ENCODE measurements around the gene RNF151. TPM values are rescaled to one million over a fixed set of nuclear protein-coding genes. Genes with fewer than 3 reads are reported as not detected.

The RNF151 gene
- total RNA-seq, 1 donor from 2014 or later: not detected

GRCh38 chr16:1981398-1981836, 14.8 kb downstream of the RNF151 start, which contains the start of gene NOXO1:
TSS of gene NOXO1 (minus strand) at chr16:1981469. CDS start at chr16:1981179, 290 bp downstream.
- H3K27ac Mint-ChIP-seq (ENCODE audit: unreplicated experiment): no peak within 1 kb of the TSS
- peaks cover 14% of the 10 kb centered on the region for H3K4me1 Mint-ChIP-seq (ENCODE audit: unreplicated experiment)
- TF ChIP-seq CTCF (IDR thresholded peaks at IDR 0.05; ENCODE audit: unreplicated experiment): no peak
- no peak for DNase-seq (ENCODE audit: low spot score)
- H3K4me3 Mint-ChIP-seq (ENCODE audit: unreplicated experiment): no peak within 1 kb of the TSS
- H3K36me3 Mint-ChIP-seq (ENCODE audit: low read depth, unreplicated experiment): peaks cover 1% of the 10 kb centered on the region
- no peaks in the 10 kb centered on the region for H3K9me3 Mint-ChIP-seq (ENCODE audit: unreplicated experiment)
- peaks cover 28% of the 10 kb centered on the region for H3K27me3 Mint-ChIP-seq (ENCODE audit: unreplicated experiment)

GRCh38 chr16:1982013-1982433, 15.4 kb downstream of the RNF151 start:
- H3K4me3 Mint-ChIP-seq (ENCODE audit: unreplicated experiment): no peak overlapping the region
- TF ChIP-seq CTCF (IDR thresholded peaks at IDR 0.05; ENCODE audit: unreplicated experiment): no peak
- H3K27ac Mint-ChIP-seq (ENCODE audit: unreplicated experiment): no peak overlapping the region
- peaks cover 14% of the 10 kb centered on the region for H3K4me1 Mint-ChIP-seq (ENCODE audit: unreplicated experiment)
- H3K27me3 Mint-ChIP-seq (ENCODE audit: unreplicated experiment): peaks cover 29% of the 10 kb centered on the region
- H3K9me3 Mint-ChIP-seq (ENCODE audit: unreplicated experiment): no peaks in the 10 kb centered on the region
- H3K36me3 Mint-ChIP-seq (ENCODE audit: low read depth, unreplicated experiment): peaks cover 5% of the 10 kb centered on the region
- DNase-seq (ENCODE audit: low spot score): no peak

- peak overlapping the region; percentile 67 for H3K27ac Mint-ChIP-seq (ENCODE audit: unreplicated experiment)
- H3K27me3 Mint-ChIP-seq (ENCODE audit: unreplicated experiment): peaks cover 31% of the 10 kb centered on the region
- TF ChIP-seq CTCF (IDR thresholded peaks at IDR 0.05; ENCODE audit: unreplicated experiment): no peak
- no peaks in the 10 kb centered on the region for H3K9me3 Mint-ChIP-seq (ENCODE audit: unreplicated experiment)
- peaks cover 14% of the 10 kb centered on the region for H3K4me1 Mint-ChIP-seq (ENCODE audit: unreplicated experiment)
- peak overlapping the region; percentile 89 for H3K4me3 Mint-ChIP-seq (ENCODE audit: unreplicated experiment)
- H3K36me3 Mint-ChIP-seq (ENCODE audit: low read depth, unreplicated experiment): peaks cover 5% of the 10 kb centered on the region
- no peak for DNase-seq (ENCODE audit: low spot score)
Measured at GRCh38 chr16:1982991-1983543, 16.4 kb downstream of the RNF151 start.

- TF ChIP-seq CTCF (IDR thresholded peaks at IDR 0.05; ENCODE audit: unreplicated experiment): peak; percentile 25
- Mint-ChIP-seq H3K4me1 (ENCODE audit: unreplicated experiment) (peaks cover 14% of the 10 kb centered on the region), H3K27me3 (ENCODE audit: unreplicated experiment) (peaks cover 36% of the 10 kb centered on the region), H3K4me3 (ENCODE audit: unreplicated experiment) (peak within 1 kb of the TSS; percentile 89), H3K27ac (ENCODE audit: unreplicated experiment) (peak within 1 kb of the TSS; percentile 67), H3K36me3 (ENCODE audit: low read depth, unreplicated experiment) (peaks cover 5% of the 10 kb centered on the region), H3K9me3 (ENCODE audit: unreplicated experiment) (no peaks in the 10 kb centered on the region)
- DNase-seq (ENCODE audit: low spot score): peak; percentile 98
Measured at GRCh38 chr16:1983544-1984346, 17.1 kb downstream of the RNF151 start, which contains the start of gene GFER. TSS of gene GFER (plus strand) at chr16:1984193. CDS start at chr16:1984219, 26 bp downstream.

Data from endothelial cell (in vitro differentiated cells).